ENCODE data around the gene FBXO22.
"Not testable (repeated sequence)": the region's sequence is repeated elsewhere in the genome, so short reads cannot be mapped to it uniquely, and the experiment has no call there.

FBXO22 gene

GRCh38 chr15:75961331-75961730, 57.7 kb downstream of the FBXO22 start:
- no peak for DNase-seq (ENCODE audit: extremely low read depth, insufficient read length)
- no peaks in the 10 kb centered on the region for H3K36me3 ChIP-seq (ENCODE audit: control insufficient read depth, insufficient read depth, low read length)
- TF ChIP-seq CTCF (IDR thresholded peaks at IDR 0.05; ENCODE audit: insufficient read depth, low read length, poor library complexity, severe bottlenecking), result no peak

GRCh38 chr15:75966073-75966472, 62.4 kb downstream of the FBXO22 start:
- no peaks in the 10 kb centered on the region for H3K27me3 ChIP-seq (replicated peaks; ENCODE audit: control insufficient read depth, insufficient read depth, low read length)
- H3K4me3 ChIP-seq (replicated peaks; ENCODE audit: low read depth, low read length), result no peak overlapping the region
- DNase-seq (ENCODE audit: extremely low read depth, insufficient read length), result no peak
- no peak for TF ChIP-seq CTCF (IDR thresholded peaks at IDR 0.05; ENCODE audit: insufficient read depth, low read length, poor library complexity, severe bottlenecking)
- no peaks in the 10 kb centered on the region for H3K36me3 ChIP-seq (ENCODE audit: control insufficient read depth, insufficient read depth, low read length)

More at GRCh38 chr15:75961331-75961730, 57.7 kb downstream of the FBXO22 start:
- no peak overlapping the region for H3K4me3 ChIP-seq (replicated peaks; ENCODE audit: low read depth, low read length)
- H3K27me3 ChIP-seq (replicated peaks; ENCODE audit: control insufficient read depth, insufficient read depth, low read length), result no peaks in the 10 kb centered on the region

- not testable (repeated sequence) for DNase-seq (ENCODE audit: extremely low read depth, insufficient read length); H3K36me3 ChIP-seq (ENCODE audit: control insufficient read depth, insufficient read depth, low read length); H3K4me3 ChIP-seq (replicated peaks; ENCODE audit: low read depth, low read length); H3K27me3 ChIP-seq (replicated peaks; ENCODE audit: control insufficient read depth, insufficient read depth, low read length)
These were observed 73.1 kb downstream of the FBXO22 start for GRCh38 chr15:75976766-75977165.

- Histone ChIP-seq H3K4me3 (replicated peaks; ENCODE audit: low read depth, low read length) (no peak overlapping the region), H3K36me3 (ENCODE audit: control insufficient read depth, insufficient read depth, low read length) (no peaks in the 10 kb centered on the region), H3K27me3 (replicated peaks; ENCODE audit: control insufficient read depth, insufficient read depth, low read length) (no peaks in the 10 kb centered on the region)
- DNase-seq (ENCODE audit: extremely low read depth, insufficient read length), result no peak
- TF ChIP-seq CTCF (IDR thresholded peaks at IDR 0.05; ENCODE audit: insufficient read depth, low read length, poor library complexity, severe bottlenecking), result no peak
These were observed 77.6 kb downstream of the FBXO22 start for GRCh38 chr15:75981149-75981815.

- no peaks in the 10 kb centered on the region for H3K27me3 ChIP-seq (replicated peaks; ENCODE audit: control insufficient read depth, insufficient read depth, low read length)
- DNase-seq (ENCODE audit: extremely low read depth, insufficient read length), result no peak
- no peak overlapping the region for H3K4me3 ChIP-seq (replicated peaks; ENCODE audit: low read depth, low read length)
- no peak for TF ChIP-seq CTCF (IDR thresholded peaks at IDR 0.05; ENCODE audit: insufficient read depth, low read length, poor library complexity, severe bottlenecking)
- H3K36me3 ChIP-seq (ENCODE audit: control insufficient read depth, insufficient read depth, low read length), result no peaks in the 10 kb centered on the region
These were observed 78.8 kb downstream of the FBXO22 start for GRCh38 chr15:75982468-75982867.

GRCh38 chr15:75984706-75985105, 81.0 kb downstream of the FBXO22 start:
- DNase-seq (ENCODE audit: extremely low read depth, insufficient read length); H3K36me3 ChIP-seq (ENCODE audit: control insufficient read depth, insufficient read depth, low read length); H3K4me3 ChIP-seq (replicated peaks; ENCODE audit: low read depth, low read length); H3K27me3 ChIP-seq (replicated peaks; ENCODE audit: control insufficient read depth, insufficient read depth, low read length): not testable (repeated sequence)

- no peak for DNase-seq (ENCODE audit: extremely low read depth, insufficient read length)
- no peaks in the 10 kb centered on the region for H3K27me3 ChIP-seq (replicated peaks; ENCODE audit: control insufficient read depth, insufficient read depth, low read length)
- H3K36me3 ChIP-seq (ENCODE audit: control insufficient read depth, insufficient read depth, low read length), result no peaks in the 10 kb centered on the region
- H3K4me3 ChIP-seq (replicated peaks; ENCODE audit: low read depth, low read length), result no peak overlapping the region
- no peak for TF ChIP-seq CTCF (IDR thresholded peaks at IDR 0.05; ENCODE audit: insufficient read depth, low read length, poor library complexity, severe bottlenecking)
These were observed 82.3 kb downstream of the FBXO22 start for GRCh38 chr15:75985971-75986370.
